GM23338 (cell line): ENCODE results near the gene MICAL2. TPM values are rescaled to one million over a fixed set of nuclear protein-coding genes. Genes with fewer than 3 reads are reported as not detected.

ENCODE experiments used
- ATAC-seq: fragments of 200-7000 bp; cut with Tn5 transposase; 3 replicates; pipeline ENCODE4 v1.9.1; 2020
- DNase-seq: peaks from one replicate; pipeline ENCODE4 v3.0.0-alpha.2; 2015; ENCODE audit warnings: low spot score
- H2AFZ ChIP-seq: fragments of 200-600 bp; sonication (generic); 2 replicates; pipeline ENCODE4 v1.8.0; 2016; ENCODE audit warnings: antibody characterized with exemption, mild to moderate bottlenecking, moderate library complexity
- H3F3A ChIP-seq: fragments of 200-600 bp; sonication (generic); replicated peaks from 2 replicates; pipeline ENCODE4 v1.8.0; 2017; ENCODE audit warnings: antibody characterized with exemption, mixed run types, low read depth
- H3K27ac ChIP-seq: fragments of 200-600 bp; sonication (generic); 2 replicates; pipeline ENCODE4 v1.6.1; 2016; ENCODE audit warnings: low read depth
- H3K27me3 ChIP-seq: fragments of 200-600 bp; sonication (generic); 2 replicates; pipeline ENCODE4 v1.8.0; 2016; ENCODE audit warnings: mild to moderate bottlenecking, mixed run types, moderate library complexity; ENCODE audit not compliant: insufficient read depth
- H3K36me3 ChIP-seq: fragments of 200-600 bp; sonication (generic); 2 replicates; pipeline ENCODE4 v1.8.0; 2016; ENCODE audit warnings: mild to moderate bottlenecking; ENCODE audit not compliant: insufficient read depth
- H3K4me1 ChIP-seq: fragments of 200-600 bp; sonication (generic); 2 replicates; pipeline ENCODE4 v1.8.0; 2016; ENCODE audit warnings: mild to moderate bottlenecking, moderate library complexity; ENCODE audit not compliant: insufficient read depth
- H3K4me2 ChIP-seq: fragments of 200-600 bp; sonication (generic); 2 replicates; pipeline ENCODE4 v1.7.1; 2017; ENCODE audit warnings: mixed run types
- H3K4me3 ChIP-seq: fragments of 200-600 bp; sonication (generic); 2 replicates; pipeline ENCODE4 v1.6.1; 2016; ENCODE audit warnings: mixed run types
- H3K79me2 ChIP-seq: fragments of 200-600 bp; sonication (generic); replicated peaks from 2 replicates; pipeline ENCODE4 v1.8.0; 2017; ENCODE audit warnings: mild to moderate bottlenecking; ENCODE audit not compliant: insufficient read depth
- H3K9me2 ChIP-seq: fragments of 200-600 bp; sonication (generic); 2 replicates; pipeline ENCODE4 v1.8.0; 2017; ENCODE audit not compliant: insufficient read depth
- H4K20me1 ChIP-seq: fragments of 200-600 bp; sonication (generic); replicated peaks from 2 replicates; pipeline ENCODE4 v1.8.0; 2017; ENCODE audit warnings: mild to moderate bottlenecking; ENCODE audit not compliant: insufficient read depth
- H3K27ac Mint-ChIP-seq: 2 replicates; pipeline ENCODE4 v1.8.0; 2020; ENCODE audit warnings: inconsistent platforms, mild to moderate bottlenecking, moderate library complexity, mixed read lengths
- H3K27me3 Mint-ChIP-seq: 3 replicates; pipeline ENCODE4 v1.8.0; 2022; ENCODE audit warnings: low read depth, mild to moderate bottlenecking, moderate library complexity, mixed read lengths, inconsistent platforms; ENCODE audit not compliant: insufficient read depth, poor library complexity
- H3K36me3 Mint-ChIP-seq: 3 replicates; pipeline ENCODE4 v1.8.0; 2021; ENCODE audit warnings: low read depth, mild to moderate bottlenecking, inconsistent platforms, moderate library complexity, mixed read lengths
- H3K4me1 Mint-ChIP-seq: 3 replicates; pipeline ENCODE4 v1.8.0; 2020; ENCODE audit warnings: mild to moderate bottlenecking, inconsistent platforms, mixed read lengths
- H3K4me3 Mint-ChIP-seq: 3 replicates; pipeline ENCODE4 v1.8.0; 2021; ENCODE audit warnings: moderate library complexity, mild to moderate bottlenecking, inconsistent platforms, mixed read lengths
- H3K9me3 Mint-ChIP-seq: 3 replicates; pipeline ENCODE4 v1.8.0; 2020; ENCODE audit warnings: moderate library complexity, mild to moderate bottlenecking, inconsistent platforms, mixed read lengths
- CREB1 ChIP-seq: fragments of 250-450 bp; sonication (Bioruptor Pico); IDR thresholded peaks from 2 replicates; pipeline ENCODE4 v1.5.0; 2020; ENCODE audit warnings: low read depth, mild to moderate bottlenecking, moderate library complexity
- CTCF ChIP-seq, 2 experiments: fragments of 200-600 bp in 1 of 2; sonication (generic) in 1 of 2; conservative IDR thresholded peaks; 2 replicates each; pipeline versions ENCODE4 v1.5.1 to v1.6.1; 2016 to 2017; ENCODE audit warnings: antibody characterized with exemption in 2 of 2, low read depth in 2 of 2, mild to moderate bottlenecking in 2 of 2, moderate library complexity in 1 of 2
- ETS1 ChIP-seq: IDR thresholded peaks from 2 replicates; pipeline ENCODE4 v1.6.1; 2016; ENCODE audit warnings: antibody characterized with exemption
- EZH2 ChIP-seq: fragments of 200-600 bp; sonication (generic); IDR thresholded peaks from one replicate; pipeline ENCODE4 v1.8.0; 2017; ENCODE audit warnings: antibody characterized with exemption, mild to moderate bottlenecking, low read depth; ENCODE audit not compliant: unreplicated experiment
- EZH2phosphoT487 ChIP-seq: fragments of 200-600 bp; sonication (generic); IDR thresholded peaks from one replicate; pipeline ENCODE4 v1.8.1; 2018; ENCODE audit warnings: antibody characterized with exemption; ENCODE audit not compliant: unreplicated experiment
- JUNB ChIP-seq: IDR thresholded peaks from one replicate; pipeline ENCODE4 v1.6.1; 2016; ENCODE audit warnings: antibody characterized with exemption; ENCODE audit not compliant: unreplicated experiment
- NANOG ChIP-seq: IDR thresholded peaks from 2 replicates; pipeline ENCODE4 v1.6.1; 2016; ENCODE audit warnings: antibody characterized with exemption, borderline replicate concordance
- POLR2AphosphoS5 ChIP-seq: IDR thresholded peaks from 2 replicates; pipeline ENCODE4 v1.6.1; 2016; ENCODE audit warnings: antibody characterized with exemption, low read depth
- REST ChIP-seq: IDR thresholded peaks from one replicate; pipeline ENCODE4 v1.6.1; 2018; ENCODE audit warnings: antibody characterized with exemption; ENCODE audit not compliant: unreplicated experiment
- STAT1 ChIP-seq: IDR thresholded peaks from one replicate; pipeline ENCODE4 v1.6.1; 2016; ENCODE audit warnings: antibody characterized with exemption; ENCODE audit not compliant: unreplicated experiment
- ZNF114 ChIP-seq: fragments of 250-450 bp; sonication (Bioruptor Pico); IDR thresholded peaks from 2 replicates; pipeline ENCODE4 v1.5.0; 2020; ENCODE audit warnings: mild to moderate bottlenecking, moderate library complexity
- ZNF331 ChIP-seq: fragments of 250-450 bp; sonication (Bioruptor Pico); IDR thresholded peaks from 2 replicates; pipeline ENCODE4 v1.5.0; 2020; ENCODE audit warnings: low read depth, mild to moderate bottlenecking, moderate library complexity
- ZNF462 ChIP-seq: fragments of 250-450 bp; sonication (Bioruptor Pico); IDR thresholded peaks from 2 replicates; pipeline ENCODE4 v1.5.0; 2020; ENCODE audit warnings: mild to moderate bottlenecking, moderate library complexity
- polyA plus RNA-seq: library from polyadenylated mRNA; unstranded; fragments of >200 nt; fragmentation: Nextera tagmentation; extraction: Ambion mirVana; gene quantifications from 2 replicates; pipeline ENCODE4 v1.2.1, GENCODE V29; 2016
- total RNA-seq: library from RNA; depleted of rRNA; stranded (reverse); fragments of >200 nt; shearing (Covaris generic); gene quantifications from 2 replicates; pipeline ENCODE4 v1.2.3, GENCODE V29; 2014

The MICAL2 gene
- total and polyA plus RNA-seq, 2 experiments from 2014 or later: 0.66 to 1.4 TPM

- H3K27ac Mint-ChIP-seq: no peak overlapping the region
- Histone ChIP-seq H4K20me1 (no peaks in the 10 kb centered on the region), H3K27me3 (no peaks in the 10 kb centered on the region), H3K36me3 (no peaks in the 10 kb centered on the region), H3K27ac (no peak overlapping the region), H3F3A (no peaks in the 10 kb centered on the region), H3K79me2 (no peaks in the 10 kb centered on the region), H3K4me1 (no peaks in the 10 kb centered on the region), H2AFZ (no peak overlapping the region), H3K4me3 (no peak overlapping the region), H3K9me2 (no peaks in the 10 kb centered on the region), H3K4me2 (no peak overlapping the region)
- TF ChIP-seq ZNF462 (CRISPR knock-in tag) (no peak), CREB1 (CRISPR knock-in tag) (no peak), ZNF331 (CRISPR knock-in tag) (no peak), EZH2phosphoT487 (no peak), JUNB (no peak), STAT1 (no peak), POLR2AphosphoS5 (no peak), EZH2 (no peak), CTCF (conservative IDR thresholded peaks at IDR 0.05; ENCODE audit: low read depth in 2 of 2) (no peak), REST (no peak), ETS1 (no peak), ZNF114 (no peak), NANOG (no peak)
- ATAC-seq (no peak), DNase-seq (no peak)
- H3K9me3 Mint-ChIP-seq: peaks cover 9% of the 10 kb centered on the region; the same call in 2 of the 3 replicates
- H3K27me3 Mint-ChIP-seq: no peaks in the 10 kb centered on the region
- H3K36me3 Mint-ChIP-seq: no peaks in the 10 kb centered on the region
- H3K4me3 Mint-ChIP-seq: no peak overlapping the region
- no peaks in the 10 kb centered on the region for H3K4me1 Mint-ChIP-seq
Measured at GRCh38 chr11:12301379-12301778, 191.0 kb downstream of the MICAL2 start.
